Peyer's patch (tissue), 4 donors: ENCODE data around the gene MYH10.

Experiments
- POLR2A ChIP-seq, 2 donors: fragments of 450-650 bp; IDR thresholded peaks; one replicate each; pipeline ENCODE4 v1.5.1; 2017; ENCODE audit warnings: antibody characterized with exemption in 2 of 2, mild to moderate bottlenecking in 2 of 2, moderate library complexity in 2 of 2
- TF ChIP-seq, protein P1 (sequence below), 6 experiments: fragments of 450-650 bp in 4 of 6; fragments of 200-600 bp in 2 of 6; sonication (generic) in 1 of 6; IDR thresholded peaks; one replicate each; pipeline ENCODE4 v1.5.1; 2017 to 2019; ENCODE audit warnings: antibody characterized with exemption in 6 of 6, mild to moderate bottlenecking in 3 of 6, moderate library complexity in 1 of 6

DNA sequence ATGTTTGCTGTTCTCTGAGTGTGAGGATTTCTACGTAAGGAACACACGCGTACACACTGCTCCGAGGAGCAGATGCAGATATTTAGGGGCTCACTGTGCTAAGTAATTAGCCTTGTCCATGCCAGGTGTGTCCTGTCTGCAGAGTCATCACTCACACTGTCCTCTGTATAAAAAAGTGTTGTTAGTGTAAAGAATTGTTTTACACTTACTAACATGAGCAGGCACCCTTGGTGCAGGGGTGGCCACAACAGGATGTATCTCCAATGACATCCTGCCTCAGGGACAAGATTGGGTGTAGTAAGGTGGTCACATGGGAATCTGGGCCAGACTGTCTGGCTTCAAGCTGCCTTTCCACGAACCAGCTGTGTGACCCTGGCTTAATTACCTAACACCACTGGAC lies 130.9 kb downstream of the MYH10 start:
- TF ChIP-seq, protein P1, sequence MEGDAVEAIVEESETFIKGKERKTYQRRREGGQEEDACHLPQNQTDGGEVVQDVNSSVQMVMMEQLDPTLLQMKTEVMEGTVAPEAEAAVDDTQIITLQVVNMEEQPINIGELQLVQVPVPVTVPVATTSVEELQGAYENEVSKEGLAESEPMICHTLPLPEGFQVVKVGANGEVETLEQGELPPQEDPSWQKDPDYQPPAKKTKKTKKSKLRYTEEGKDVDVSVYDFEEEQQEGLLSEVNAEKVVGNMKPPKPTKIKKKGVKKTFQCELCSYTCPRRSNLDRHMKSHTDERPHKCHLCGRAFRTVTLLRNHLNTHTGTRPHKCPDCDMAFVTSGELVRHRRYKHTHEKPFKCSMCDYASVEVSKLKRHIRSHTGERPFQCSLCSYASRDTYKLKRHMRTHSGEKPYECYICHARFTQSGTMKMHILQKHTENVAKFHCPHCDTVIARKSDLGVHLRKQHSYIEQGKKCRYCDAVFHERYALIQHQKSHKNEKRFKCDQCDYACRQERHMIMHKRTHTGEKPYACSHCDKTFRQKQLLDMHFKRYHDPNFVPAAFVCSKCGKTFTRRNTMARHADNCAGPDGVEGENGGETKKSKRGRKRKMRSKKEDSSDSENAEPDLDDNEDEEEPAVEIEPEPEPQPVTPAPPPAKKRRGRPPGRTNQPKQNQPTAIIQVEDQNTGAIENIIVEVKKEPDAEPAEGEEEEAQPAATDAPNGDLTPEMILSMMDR (IDR thresholded peaks at IDR 0.05): no peak
- no peak for TF ChIP-seq POLR2A (IDR thresholded peaks at IDR 0.05)
